Osteoblast (primary cell): ENCODE results near the gene OTUD3. TPM values are rescaled to one million over a fixed set of nuclear protein-coding genes. Genes with fewer than 3 reads are reported as not detected.

ENCODE experiments used
- DNase-seq: peaks from one replicate; pipeline ENCODE4 v3.0.0; 2011; ENCODE audit warnings: low spot score, mixed read lengths; ENCODE audit not compliant: insufficient read length; ENCODE audit errors: missing footprints
- H2AFZ ChIP-seq: 2 replicates; pipeline ENCODE4 v1.6.0; 2011; ENCODE audit warnings: mild to moderate bottlenecking, low read length
- H3K27ac ChIP-seq: 2 replicates; pipeline ENCODE4 v1.5.1; 2011; ENCODE audit warnings: mild to moderate bottlenecking, low read depth, low read length, moderate library complexity
- H3K27me3 ChIP-seq: 2 replicates; pipeline ENCODE4 v1.6.0; 2012; ENCODE audit warnings: mild to moderate bottlenecking, control low read depth, inconsistent platforms, low read length, moderate library complexity; ENCODE audit not compliant: insufficient read depth
- H3K36me3 ChIP-seq: 2 replicates; pipeline ENCODE4 v1.5.1; 2011; ENCODE audit warnings: mild to moderate bottlenecking, low read length, control low read depth, moderate library complexity; ENCODE audit not compliant: insufficient read depth
- H3K4me1 ChIP-seq: 2 replicates; pipeline ENCODE4 v1.5.1; 2011; ENCODE audit warnings: mild to moderate bottlenecking, low read length, control low read depth, moderate library complexity; ENCODE audit not compliant: insufficient read depth
- H3K4me2 ChIP-seq: 2 replicates; pipeline ENCODE4 v1.6.0; 2011; ENCODE audit warnings: mild to moderate bottlenecking, low read length; ENCODE audit not compliant: insufficient read depth
- H3K4me3 ChIP-seq: fragments of 200-600 bp; sonication (generic); 3 replicates; pipeline ENCODE4 v1.5.1; 2012; ENCODE audit warnings: mild to moderate bottlenecking, low read length, inconsistent platforms; ENCODE audit not compliant: insufficient read depth
- H3K79me2 ChIP-seq: 2 replicates; pipeline ENCODE4 v1.6.0; 2012; ENCODE audit warnings: mild to moderate bottlenecking, low read length, control low read depth, inconsistent platforms; ENCODE audit not compliant: insufficient read depth
- H3K9me3 ChIP-seq: 2 replicates; pipeline ENCODE4 v1.5.1; 2011; ENCODE audit warnings: low read depth, low read length, control low read depth
- H4K20me1 ChIP-seq: 2 replicates; pipeline ENCODE4 v1.6.0; 2012; ENCODE audit warnings: mild to moderate bottlenecking, low read length, control low read depth; ENCODE audit not compliant: insufficient read depth
- total RNA-seq: library from RNA; depleted of rRNA; stranded (reverse); fragments of >200 nt; gene quantifications from 2 replicates; pipeline ENCODE4 v1.2.3, GENCODE V29; 2012
- TF ChIP-seq, protein P1 (sequence below): IDR thresholded peaks from 2 replicates; pipeline ENCODE4 v1.5.1; 2011; ENCODE audit warnings: mild to moderate bottlenecking, low read depth, low read length, moderate library complexity; ENCODE audit errors: extremely low read depth

The OTUD3 gene
- total RNA-seq, 1 donor = 4.0 TPM

DNA sequence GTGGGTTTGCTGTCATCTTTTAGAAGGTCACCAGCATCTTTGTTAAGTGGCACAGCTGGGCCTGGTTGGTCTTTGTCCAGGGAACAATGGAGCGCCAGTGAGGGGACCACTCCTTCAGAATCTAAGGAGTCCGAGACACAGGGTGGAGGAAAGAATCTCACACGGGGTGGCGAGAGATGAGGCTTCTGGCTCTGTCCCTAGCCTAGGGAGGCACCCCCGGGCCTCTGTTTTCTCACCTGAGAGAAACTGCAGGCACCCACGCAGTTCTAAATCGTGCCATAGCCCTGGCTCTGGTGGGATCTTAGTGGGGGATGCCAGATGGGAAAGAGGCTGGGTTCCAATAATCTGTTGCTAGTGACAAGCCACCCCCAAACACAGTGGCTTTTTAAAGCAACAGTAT is 52.1 kb downstream of the OTUD3 start:
- no peak overlapping the region for H3K4me3 ChIP-seq

DNA sequence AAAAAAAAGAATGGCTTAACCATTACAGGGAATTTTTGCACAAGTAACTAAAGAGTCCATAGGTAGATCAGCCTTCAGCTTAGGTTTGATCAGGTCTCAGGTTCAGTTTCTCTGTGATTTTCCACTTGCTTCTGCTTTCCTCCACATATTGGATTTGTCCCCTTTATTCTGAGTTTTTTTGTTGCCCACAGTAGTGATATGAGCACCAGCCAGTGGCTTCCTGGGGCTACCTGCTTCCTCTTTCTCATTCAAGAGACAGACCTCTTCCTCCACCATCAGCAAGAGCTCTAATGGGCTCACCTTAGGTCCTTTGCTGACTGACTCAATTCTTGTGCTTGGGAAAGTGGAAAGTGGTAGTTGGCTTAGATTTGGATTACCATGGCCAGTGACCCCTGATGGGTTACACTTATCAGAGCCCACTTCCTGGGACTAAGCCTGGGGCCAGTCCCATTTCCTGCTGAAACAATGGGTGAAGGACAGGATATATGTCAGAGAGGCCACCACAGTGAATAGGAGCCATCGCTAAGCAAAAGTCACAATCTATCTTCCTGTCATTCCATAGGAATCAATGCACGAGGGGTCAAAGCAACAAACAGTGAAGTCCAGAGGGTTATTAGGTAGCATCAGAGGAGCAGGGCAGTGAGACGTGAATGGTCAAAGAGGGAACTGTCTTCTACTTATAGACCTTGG is 54.0 kb downstream of the OTUD3 start:
- H3K4me2 ChIP-seq = no peak overlapping the region

More for the DNA sequence above, 52.1 kb downstream of the OTUD3 start:
- H3K4me1 ChIP-seq = no peaks in the 10 kb centered on the region
- H4K20me1 ChIP-seq = no peaks in the 10 kb centered on the region
- no peak overlapping the region for H2AFZ ChIP-seq
- no peak overlapping the region for H3K4me2 ChIP-seq
- H3K9me3 ChIP-seq = peaks cover 8% of the 10 kb centered on the region
- no peaks in the 10 kb centered on the region for H3K36me3 ChIP-seq
- TF ChIP-seq, protein P1, sequence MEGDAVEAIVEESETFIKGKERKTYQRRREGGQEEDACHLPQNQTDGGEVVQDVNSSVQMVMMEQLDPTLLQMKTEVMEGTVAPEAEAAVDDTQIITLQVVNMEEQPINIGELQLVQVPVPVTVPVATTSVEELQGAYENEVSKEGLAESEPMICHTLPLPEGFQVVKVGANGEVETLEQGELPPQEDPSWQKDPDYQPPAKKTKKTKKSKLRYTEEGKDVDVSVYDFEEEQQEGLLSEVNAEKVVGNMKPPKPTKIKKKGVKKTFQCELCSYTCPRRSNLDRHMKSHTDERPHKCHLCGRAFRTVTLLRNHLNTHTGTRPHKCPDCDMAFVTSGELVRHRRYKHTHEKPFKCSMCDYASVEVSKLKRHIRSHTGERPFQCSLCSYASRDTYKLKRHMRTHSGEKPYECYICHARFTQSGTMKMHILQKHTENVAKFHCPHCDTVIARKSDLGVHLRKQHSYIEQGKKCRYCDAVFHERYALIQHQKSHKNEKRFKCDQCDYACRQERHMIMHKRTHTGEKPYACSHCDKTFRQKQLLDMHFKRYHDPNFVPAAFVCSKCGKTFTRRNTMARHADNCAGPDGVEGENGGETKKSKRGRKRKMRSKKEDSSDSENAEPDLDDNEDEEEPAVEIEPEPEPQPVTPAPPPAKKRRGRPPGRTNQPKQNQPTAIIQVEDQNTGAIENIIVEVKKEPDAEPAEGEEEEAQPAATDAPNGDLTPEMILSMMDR = no peak
- H3K27ac ChIP-seq = no peak overlapping the region
- no peak for DNase-seq
- no peaks in the 10 kb centered on the region for H3K79me2 ChIP-seq
- H3K27me3 ChIP-seq = peaks cover 2% of the 10 kb centered on the region

DNA sequence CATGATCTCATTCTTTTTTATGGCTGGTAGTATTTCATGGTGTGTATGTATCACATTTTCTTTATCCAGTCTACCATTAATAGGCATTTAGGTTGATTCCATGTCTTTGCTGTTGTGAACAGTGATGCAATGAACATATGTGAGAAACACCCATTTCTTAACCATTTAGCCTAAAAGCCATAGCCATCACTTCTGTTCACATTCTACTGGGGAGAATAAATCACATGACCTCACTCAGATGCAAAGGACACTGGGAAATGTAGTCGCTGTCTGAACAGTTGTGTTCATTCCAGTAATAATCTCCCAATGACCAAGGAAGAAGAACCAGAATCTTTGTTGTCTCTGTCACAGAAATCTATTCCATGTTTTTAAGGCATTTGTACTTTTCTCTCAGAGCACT is 56.3 kb downstream of the OTUD3 start:
- no peak for DNase-seq
- TF ChIP-seq, protein P1 = no peak
- no peaks in the 10 kb centered on the region for H3K9me3 ChIP-seq
- H2AFZ ChIP-seq = no peak overlapping the region
- no peaks in the 10 kb centered on the region for H3K36me3 ChIP-seq
- H3K4me2 ChIP-seq = no peak overlapping the region
- H3K27ac ChIP-seq = no peak overlapping the region
- H3K4me3 ChIP-seq = no peak overlapping the region
- no peaks in the 10 kb centered on the region for H4K20me1 ChIP-seq
- H3K27me3 ChIP-seq = no peaks in the 10 kb centered on the region
- H3K79me2 ChIP-seq = no peaks in the 10 kb centered on the region
- no peaks in the 10 kb centered on the region for H3K4me1 ChIP-seq

More for the DNA sequence above, 54.0 kb downstream of the OTUD3 start:
- Histone ChIP-seq H3K27me3 (no peaks in the 10 kb centered on the region), H3K9me3 (peaks cover 8% of the 10 kb centered on the region), H3K79me2 (no peaks in the 10 kb centered on the region), H3K27ac (no peak overlapping the region), H4K20me1 (no peaks in the 10 kb centered on the region), H3K4me3 (no peak overlapping the region), H2AFZ (no peak overlapping the region), H3K4me1 (no peaks in the 10 kb centered on the region), H3K36me3 (no peaks in the 10 kb centered on the region)
- TF ChIP-seq, protein P1 = no peak
- DNase-seq = no peak

DNA sequence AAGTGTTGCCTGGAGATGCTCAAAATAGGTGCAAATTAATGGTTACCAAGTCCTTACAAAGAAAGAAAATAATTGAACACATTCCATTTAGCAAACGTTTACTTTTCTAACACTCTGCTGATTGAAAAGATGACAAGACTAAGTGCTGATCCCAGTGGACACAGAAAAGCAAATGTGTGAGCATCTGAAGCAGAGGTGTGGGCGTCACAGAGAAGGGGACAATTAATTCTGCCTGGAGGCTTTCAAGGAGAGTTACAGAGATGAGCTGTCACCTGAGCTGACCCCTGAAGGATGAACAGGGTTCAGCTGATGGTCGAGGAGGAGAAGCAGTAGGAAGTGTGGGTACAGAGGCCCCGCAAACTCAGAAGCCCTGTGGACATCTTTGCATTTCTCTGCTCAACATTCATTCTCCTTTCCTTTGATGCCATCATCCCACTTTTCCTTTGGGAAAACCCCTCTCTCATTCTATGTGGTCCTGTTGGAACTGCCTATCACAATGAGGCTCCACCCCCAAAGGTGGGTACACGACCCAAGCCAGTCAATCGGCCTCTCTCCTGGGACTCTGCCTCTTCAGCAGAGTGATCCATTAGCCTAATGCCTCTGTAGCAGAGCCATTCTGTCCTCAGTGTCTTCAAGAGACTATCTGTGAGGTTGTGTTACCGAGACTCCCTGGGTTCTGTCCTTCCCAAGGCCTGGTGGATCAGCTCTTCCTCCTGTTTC is 58.5 kb downstream of the OTUD3 start:
- Histone ChIP-seq H3K4me3 (no peak overlapping the region), H4K20me1 (no peaks in the 10 kb centered on the region), H3K27ac (no peak overlapping the region), H3K4me2 (no peak overlapping the region), H3K36me3 (no peaks in the 10 kb centered on the region), H3K9me3 (no peaks in the 10 kb centered on the region), H3K79me2 (no peaks in the 10 kb centered on the region), H2AFZ (no peak overlapping the region), H3K27me3 (peaks cover 7% of the 10 kb centered on the region), H3K4me1 (no peaks in the 10 kb centered on the region)
- TF ChIP-seq, protein P1 = no peak
- DNase-seq = no peak
